Measurements from ENCODE around the gene PDZRN3. TPM values are rescaled to one million over a fixed set of nuclear protein-coding genes. Genes with fewer than 3 reads are reported as not detected.

The PDZRN3 gene
- total RNA-seq = 16.0 TPM
- long read RNA-seq, full-length matches to known transcripts = 16 of 26 reads
- long read RNA-seq, partial matches to known transcripts = 4 of 26 reads
- long read RNA-seq, other reads (novel, unspliced or antisense) = 6 of 26 reads

DNA sequence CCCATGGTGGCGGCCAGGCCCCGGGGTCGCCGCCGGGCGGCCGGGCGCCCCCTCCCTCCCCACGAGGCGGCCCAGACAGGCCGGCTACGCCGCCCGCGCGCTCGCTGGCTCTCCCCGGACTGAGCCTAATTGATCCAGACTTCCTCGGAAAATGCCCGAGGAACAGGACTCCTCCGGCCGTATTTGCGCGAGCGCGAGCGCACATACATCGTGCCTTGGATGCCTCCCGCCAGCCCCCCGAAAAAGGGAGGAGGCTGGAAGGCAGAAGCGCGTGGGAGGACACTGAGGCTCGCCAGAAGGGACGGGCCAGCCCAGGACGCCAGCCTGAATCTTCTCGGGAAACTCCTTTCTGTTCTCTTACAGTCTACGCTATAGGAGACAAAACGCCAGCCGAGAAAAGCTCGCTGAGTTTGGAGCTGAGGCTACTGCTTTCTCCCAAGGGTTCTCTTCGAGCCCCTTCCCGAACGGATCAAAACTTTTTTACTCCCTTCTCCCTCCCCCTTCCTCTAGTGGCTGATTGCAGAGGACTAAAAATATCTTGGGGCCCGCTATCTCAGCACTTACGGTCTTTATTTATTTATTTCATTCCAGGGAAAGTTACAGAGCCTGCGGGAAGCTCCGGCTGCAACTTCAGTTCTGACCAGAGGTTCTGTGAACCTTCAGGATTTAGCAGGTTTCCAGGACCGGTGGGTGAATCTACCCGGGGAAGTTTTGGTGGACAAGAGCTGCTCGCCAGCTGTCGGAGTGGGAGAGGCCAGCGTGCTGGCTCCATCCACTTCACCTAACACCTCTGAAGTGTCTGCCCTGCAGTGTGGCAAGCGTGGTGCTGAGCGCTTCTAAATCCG lies at the start of gene PDZRN3:
Gene PDZRN3, minus strand, starts transcription at position 121 of the 845 bp plus-strand sequence.
- H3K27ac ChIP-seq = peak within 1 kb of the TSS; percentile 78
- H3K4me1 ChIP-seq = no peaks in the 10 kb centered on the region
- H3K9me3 ChIP-seq = no peaks in the 10 kb centered on the region
- ATAC-seq (peak; percentile 62 to 68), DNase-seq (peak; percentile 55)
- intact Hi-C loops (cut with DNase I) = no loop called here
- TF ChIP-seq CTCF (IDR thresholded peaks at IDR 0.05) = no peak
- no peaks in the 10 kb centered on the region for H3K36me3 ChIP-seq
- H3K27me3 ChIP-seq (ENCODE audit: low read depth) = peaks cover 27% of the 10 kb centered on the region
- peak within 1 kb of the TSS; percentile 58 for H3K4me3 ChIP-seq

DNA sequence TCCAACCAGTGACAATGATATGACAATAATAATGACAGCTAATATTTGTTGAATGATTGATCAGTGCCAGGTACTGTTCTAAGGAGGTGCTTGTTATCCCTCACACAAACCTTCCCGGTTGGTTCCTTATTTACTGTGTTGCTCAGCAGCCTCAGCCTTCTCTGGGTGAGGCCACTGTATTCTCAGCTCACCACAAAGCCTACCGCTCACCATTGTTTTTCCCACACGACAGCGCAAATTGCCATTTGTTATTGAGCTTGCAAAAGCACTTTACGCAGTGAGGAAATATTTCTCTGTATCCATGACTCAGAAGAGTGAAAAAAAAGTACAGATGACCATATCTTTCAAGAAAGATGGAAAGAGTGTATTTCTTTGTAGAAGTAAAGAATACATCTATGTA lies 49.5 kb upstream of the PDZRN3 start:
- no peak for ATAC-seq
- H3K27me3 ChIP-seq (ENCODE audit: low read depth) = no peaks in the 10 kb centered on the region
- no peaks in the 10 kb centered on the region for H3K9me3 ChIP-seq
- intact Hi-C loops (cut with DNase I) = no loop called here
- H3K36me3 ChIP-seq = no peaks in the 10 kb centered on the region
- no peak for TF ChIP-seq CTCF (IDR thresholded peaks at IDR 0.05)
- DNase-seq = no peak
- no peak overlapping the region for H3K27ac ChIP-seq
- no peaks in the 10 kb centered on the region for H3K4me1 ChIP-seq
- H3K4me3 ChIP-seq = no peak overlapping the region

GRCh38 chr3:73669260-73669659 lies 44.5 kb upstream of the PDZRN3 start:
- no peaks in the 10 kb centered on the region for H3K9me3 ChIP-seq
- H3K4me3 ChIP-seq = no peak overlapping the region
- intact Hi-C loops (cut with DNase I) = no loop called here
- no peaks in the 10 kb centered on the region for H3K27me3 ChIP-seq (ENCODE audit: low read depth)
- H3K4me1 ChIP-seq = no peaks in the 10 kb centered on the region
- no peak for DNase-seq
- no peak overlapping the region for H3K27ac ChIP-seq
- no peak for ATAC-seq
- H3K36me3 ChIP-seq = no peaks in the 10 kb centered on the region
- TF ChIP-seq CTCF (IDR thresholded peaks at IDR 0.05) = no peak

DNA sequence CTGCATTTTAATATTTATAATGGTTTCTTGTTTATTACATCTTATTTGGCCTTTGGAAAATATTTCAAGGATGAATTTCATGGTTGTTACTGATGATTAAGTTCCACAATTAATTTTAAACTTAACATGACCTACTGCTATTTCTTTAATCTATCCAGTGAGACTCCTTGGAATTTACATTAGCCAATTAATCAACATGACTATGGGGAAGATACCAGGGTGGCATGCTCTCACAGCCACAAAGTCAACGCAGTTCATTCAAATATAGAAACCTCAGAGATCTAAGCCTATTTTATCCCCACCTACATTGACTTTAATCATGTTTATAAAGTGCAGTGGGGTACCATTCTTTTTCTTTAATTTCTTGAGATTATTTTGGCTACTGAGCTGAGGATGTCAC lies 43.6 kb upstream of the PDZRN3 start:
- no peaks in the 10 kb centered on the region for H3K27me3 ChIP-seq (ENCODE audit: low read depth)
- no peak for DNase-seq
- intact Hi-C loops (cut with DNase I) = no loop called here

GRCh38 chr3:73667889-73668288 lies 43.1 kb upstream of the PDZRN3 start:
- intact Hi-C loops (cut with DNase I) = no loop called here
- H3K4me3 ChIP-seq = no peak overlapping the region
- H3K4me1 ChIP-seq = no peaks in the 10 kb centered on the region
- H3K9me3 ChIP-seq = no peaks in the 10 kb centered on the region
- ATAC-seq (no peak), DNase-seq (no peak)
- no peak overlapping the region for H3K27ac ChIP-seq
- no peaks in the 10 kb centered on the region for H3K36me3 ChIP-seq
- H3K27me3 ChIP-seq (ENCODE audit: low read depth) = no peaks in the 10 kb centered on the region
- no peak for TF ChIP-seq CTCF (IDR thresholded peaks at IDR 0.05)

More for the DNA sequence above, 43.6 kb upstream of the PDZRN3 start:
- H3K36me3 ChIP-seq = no peaks in the 10 kb centered on the region
- H3K4me3 ChIP-seq = no peak overlapping the region
- H3K27ac ChIP-seq = no peak overlapping the region
- TF ChIP-seq CTCF (IDR thresholded peaks at IDR 0.05) = no peak
- H3K9me3 ChIP-seq = no peaks in the 10 kb centered on the region
- ATAC-seq = no peak
- H3K4me1 ChIP-seq = no peaks in the 10 kb centered on the region
